ENCODE data around the gene PDE7B.

- TF ChIP-seq TBL1XR1 (IDR thresholded peaks at IDR 0.05; ENCODE audit: low read length in 2 of 2) (no peak), BCLAF1 (IDR thresholded peaks at IDR 0.05; ENCODE audit: borderline replicate concordance in 1 of 2, control insufficient read depth in 1 of 2, low read depth in 2 of 2, low read length in 1 of 2) (no peak), MAFK (IDR thresholded peaks at IDR 0.05; ENCODE audit: low read length) (no peak), FOXM1 (IDR thresholded peaks at IDR 0.05; ENCODE audit: low read depth) (no peak), FOXM1 (CRISPR knock-in tag; IDR thresholded peaks at IDR 0.05; ENCODE audit: low read depth) (no peak), ZNF232 (CRISPR knock-in tag; IDR thresholded peaks at IDR 0.05) (no peak), ESRRA (IDR thresholded peaks at IDR 0.05; ENCODE audit: borderline replicate concordance, low read depth) (no peak), CTCF (IDR thresholded peaks at IDR 0.05 in 2 of 3, conservative IDR thresholded peaks at IDR 0.05 in 1 of 3; ENCODE audit: insufficient read depth in 2 of 3, low read depth in 1 of 3, low read length in 3 of 3) (no peak)
Measured at GRCh38 chr6:135993361-135993760, 141.9 kb downstream of the PDE7B start.
